ENCODE results near the gene PTTG1.
A peak's percentile ranks its signal among the peaks of the same experiment; 100 is the strongest.

The PTTG1 gene

GRCh38 chr5:160453751-160454150 lies 32.1 kb downstream of the PTTG1 start:
- DNase-seq (ENCODE audit: low read depth in 2 of 2), result no peak

- no peak for DNase-seq (ENCODE audit: low read depth in 2 of 2)
Observed at GRCh38 chr5:160455600-160455999, 33.9 kb downstream of the PTTG1 start.

- DNase-seq (ENCODE audit: low read depth in 2 of 2), result no peak
Observed at GRCh38 chr5:160456480-160457177, 35.0 kb downstream of the PTTG1 start.

GRCh38 chr5:160457252-160457651 lies 35.6 kb downstream of the PTTG1 start:
- DNase-seq (ENCODE audit: low read depth in 2 of 2), result no peak

GRCh38 chr5:160458806-160459800 lies 37.4 kb downstream of the PTTG1 start:
- no peak for DNase-seq (ENCODE audit: low read depth in 2 of 2)

- DNase-seq (ENCODE audit: low read depth in 2 of 2), result no peak
Observed at GRCh38 chr5:160460377-160461049, 38.9 kb downstream of the PTTG1 start.

GRCh38 chr5:160461378-160461777 lies 39.7 kb downstream of the PTTG1 start:
- DNase-seq (ENCODE audit: low read depth in 2 of 2), result no peak

- no peak for DNase-seq (ENCODE audit: low read depth in 2 of 2)
Observed at GRCh38 chr5:160462167-160462566, 40.5 kb downstream of the PTTG1 start.

- no peak for DNase-seq (ENCODE audit: low read depth in 2 of 2)
Observed at GRCh38 chr5:160463227-160463626, 41.6 kb downstream of the PTTG1 start.

GRCh38 chr5:160463740-160464465 lies 42.2 kb downstream of the PTTG1 start:
- DNase-seq (ENCODE audit: low read depth in 2 of 2), result peak; percentile 20 to 38

GRCh38 chr5:160464466-160464797 lies 42.8 kb downstream of the PTTG1 start:
- DNase-seq (ENCODE audit: low read depth in 2 of 2), result no peak

- no peak for DNase-seq (ENCODE audit: low read depth in 2 of 2)
Observed at GRCh38 chr5:160466116-160466515, 44.5 kb downstream of the PTTG1 start.

GRCh38 chr5:160466889-160467554 lies 45.4 kb downstream of the PTTG1 start:
- DNase-seq (ENCODE audit: low read depth in 2 of 2), result no peak

- peak; percentile 68 to 70 for DNase-seq (ENCODE audit: low read depth in 2 of 2)
Observed at GRCh38 chr5:160467555-160468362, 46.1 kb downstream of the PTTG1 start.

GRCh38 chr5:160468363-160468975 lies 46.8 kb downstream of the PTTG1 start:
- DNase-seq (ENCODE audit: low read depth in 2 of 2), result no peak

GRCh38 chr5:160469156-160470144 lies 47.8 kb downstream of the PTTG1 start:
- no peak for DNase-seq (ENCODE audit: low read depth in 2 of 2)

GRCh38 chr5:160470437-160471361 lies 49.0 kb downstream of the PTTG1 start:
- no peak for DNase-seq (ENCODE audit: low read depth in 2 of 2)
